Loucy (cell line): ENCODE measurements around the gene PARVB.

Source experiments
- EZH2phosphoT487 ChIP-seq: fragments of 200-600 bp; IDR thresholded peaks from 2 replicates; pipeline ENCODE4 v1.6.1; 2018; ENCODE audit warnings: antibody characterized with exemption, mild to moderate bottlenecking, moderate library complexity, borderline replicate concordance
- TF ChIP-seq, protein P1 (sequence below): fragments of 200-600 bp; sonication (generic); conservative IDR thresholded peaks from 2 replicates; pipeline ENCODE4 v1.5.1; 2014; ENCODE audit warnings: mild to moderate bottlenecking, antibody characterized with exemption, low read length

GRCh38 chr22:44179989-44180705 lies 156.0 kb downstream of the PARVB start:
- TF ChIP-seq, protein P1, sequence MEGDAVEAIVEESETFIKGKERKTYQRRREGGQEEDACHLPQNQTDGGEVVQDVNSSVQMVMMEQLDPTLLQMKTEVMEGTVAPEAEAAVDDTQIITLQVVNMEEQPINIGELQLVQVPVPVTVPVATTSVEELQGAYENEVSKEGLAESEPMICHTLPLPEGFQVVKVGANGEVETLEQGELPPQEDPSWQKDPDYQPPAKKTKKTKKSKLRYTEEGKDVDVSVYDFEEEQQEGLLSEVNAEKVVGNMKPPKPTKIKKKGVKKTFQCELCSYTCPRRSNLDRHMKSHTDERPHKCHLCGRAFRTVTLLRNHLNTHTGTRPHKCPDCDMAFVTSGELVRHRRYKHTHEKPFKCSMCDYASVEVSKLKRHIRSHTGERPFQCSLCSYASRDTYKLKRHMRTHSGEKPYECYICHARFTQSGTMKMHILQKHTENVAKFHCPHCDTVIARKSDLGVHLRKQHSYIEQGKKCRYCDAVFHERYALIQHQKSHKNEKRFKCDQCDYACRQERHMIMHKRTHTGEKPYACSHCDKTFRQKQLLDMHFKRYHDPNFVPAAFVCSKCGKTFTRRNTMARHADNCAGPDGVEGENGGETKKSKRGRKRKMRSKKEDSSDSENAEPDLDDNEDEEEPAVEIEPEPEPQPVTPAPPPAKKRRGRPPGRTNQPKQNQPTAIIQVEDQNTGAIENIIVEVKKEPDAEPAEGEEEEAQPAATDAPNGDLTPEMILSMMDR: no peak; the same call in 1 of the 2 replicates
- no peak for TF ChIP-seq EZH2phosphoT487
